BE2C (cell line): Measurements from ENCODE around the gene STMN3.

ENCODE experiments used
- DNase-seq: peaks from one replicate; pipeline ENCODE4 v3.0.0-alpha.2; 2020
- H3K27me3 ChIP-seq: fragments of 250-450 bp; sonication (Bioruptor Pico); 2 replicates; pipeline ENCODE4 v1.5.1; 2020; ENCODE audit warnings: mild to moderate bottlenecking
- H3K36me3 ChIP-seq: fragments of 250-450 bp; sonication (Bioruptor Pico); 2 replicates; pipeline ENCODE4 v1.5.1; 2020; ENCODE audit warnings: mild to moderate bottlenecking
- H3K4me1 ChIP-seq: fragments of 250-450 bp; sonication (Bioruptor Pico); 2 replicates; pipeline ENCODE4 v1.5.1; 2020
- H3K4me3 ChIP-seq: 2 replicates; pipeline ENCODE4 v1.5.1; 2011; ENCODE audit warnings: low read depth, low read length
- H3K9me3 ChIP-seq: fragments of 250-450 bp; sonication (Bioruptor Pico); 2 replicates; pipeline ENCODE4 v1.5.1; 2020
- CTCF ChIP-seq: IDR thresholded peaks from 2 replicates; pipeline ENCODE4 v1.5.1; 2012; ENCODE audit warnings: mild to moderate bottlenecking, low read depth, low read length

STMN3 gene

GRCh38 chr20:63682384-63683139 is 29.3 kb upstream of the STMN3 start:
- TF ChIP-seq CTCF: no peak
- DNase-seq: no peak
- Histone ChIP-seq H3K4me1 (no peaks in the 10 kb centered on the region), H3K36me3 (peaks cover 23% of the 10 kb centered on the region), H3K27me3 (no peaks in the 10 kb centered on the region), H3K4me3 (no peak overlapping the region), H3K9me3 (no peaks in the 10 kb centered on the region)

- Histone ChIP-seq H3K27me3 (no peaks in the 10 kb centered on the region), H3K4me3 (no peak overlapping the region), H3K36me3 (peaks cover 28% of the 10 kb centered on the region), H3K9me3 (no peaks in the 10 kb centered on the region), H3K4me1 (no peaks in the 10 kb centered on the region)
- no peak for DNase-seq
- TF ChIP-seq CTCF: no peak
Measured at GRCh38 chr20:63681609-63682142, 28.5 kb upstream of the STMN3 start.

GRCh38 chr20:63680857-63681608 is 27.8 kb upstream of the STMN3 start:
- H3K27me3 ChIP-seq: no peaks in the 10 kb centered on the region
- peaks cover 28% of the 10 kb centered on the region for H3K36me3 ChIP-seq
- no peak for TF ChIP-seq CTCF
- H3K9me3 ChIP-seq: no peaks in the 10 kb centered on the region
- DNase-seq: no peak
- no peaks in the 10 kb centered on the region for H3K4me1 ChIP-seq
- no peak overlapping the region for H3K4me3 ChIP-seq

- H3K4me1 ChIP-seq: no peaks in the 10 kb centered on the region
- H3K36me3 ChIP-seq: peaks cover 28% of the 10 kb centered on the region
- H3K9me3 ChIP-seq: no peaks in the 10 kb centered on the region
- H3K4me3 ChIP-seq: no peak overlapping the region
- no peak for TF ChIP-seq CTCF
- H3K27me3 ChIP-seq: no peaks in the 10 kb centered on the region
- DNase-seq: no peak
Measured at GRCh38 chr20:63680427-63680826, 27.2 kb upstream of the STMN3 start.

GRCh38 chr20:63679799-63680305 is 26.6 kb upstream of the STMN3 start:
- no peaks in the 10 kb centered on the region for H3K9me3 ChIP-seq
- H3K27me3 ChIP-seq: no peaks in the 10 kb centered on the region
- no peak for TF ChIP-seq CTCF
- no peak for DNase-seq
- peaks cover 29% of the 10 kb centered on the region for H3K36me3 ChIP-seq
- H3K4me3 ChIP-seq: no peak overlapping the region
- no peaks in the 10 kb centered on the region for H3K4me1 ChIP-seq
